Lower lobe of right lung (tissue), 2 donors: Measurements from ENCODE around the gene PCGF3. TPM values are rescaled to one million over a fixed set of nuclear protein-coding genes. Genes with fewer than 3 reads are reported as not detected.
"Not testable (repeated sequence)": the region's sequence is repeated elsewhere in the genome, so short reads cannot be mapped to it uniquely, and the experiment has no call there.

Source experiments
- ATAC-seq, 2 donors: fragments of 200-7000 bp; cut with Tn5 transposase; one replicate each; pipeline ENCODE4 v1.9.1; 2020 to 2022; ENCODE audit warnings: mild to moderate bottlenecking in 2 of 2, moderate library complexity in 2 of 2
- DNase-seq: peaks from one replicate; pipeline ENCODE4 v3.0.0-alpha.2; 2020
- H3K27ac ChIP-seq: fragments of 200-600 bp; one replicate; pipeline ENCODE4 v1.8.0; 2022
- H3K27me3 ChIP-seq: fragments of 200-600 bp; one replicate; pipeline ENCODE4 v1.8.0; 2022; ENCODE audit warnings: low read depth
- H3K36me3 ChIP-seq: fragments of 200-600 bp; one replicate; pipeline ENCODE4 v1.8.0; 2022; ENCODE audit warnings: mild to moderate bottlenecking
- H3K4me1 ChIP-seq: fragments of 200-600 bp; one replicate; pipeline ENCODE4 v1.8.0; 2022
- H3K4me3 ChIP-seq: fragments of 200-600 bp; one replicate; pipeline ENCODE4 v1.8.0; 2022; ENCODE audit warnings: mild to moderate bottlenecking
- H3K9me3 ChIP-seq: fragments of 200-600 bp; one replicate; pipeline ENCODE4 v1.8.0; 2022
- CTCF ChIP-seq: fragments of 200-600 bp; IDR thresholded peaks from one replicate; pipeline ENCODE4 v1.8.0; 2022; ENCODE audit warnings: antibody characterized with exemption, mild to moderate bottlenecking
- intact Hi-C: fragments of 100-400 bp; cut with DNase I; formaldehyde crosslinking; loops from one replicate; pipeline ENCODE4 v1.11.0; 2022
- total RNA-seq: library from RNA; stranded (reverse); fragmentation: NEBNext Ultra II Directional; extraction: Animal tissue kit (Norgen Biotek cat#: 25700); gene quantifications from one replicate; pipeline ENCODE4 v1.2.1, GENCODE V29; 2021
- donor health status: DM: no; HTN: yes; CAD: no; lungs with severe emphysema.

The PCGF3 gene
- total RNA-seq, 1 donor from 2014 or later: 44.8 TPM

- Histone ChIP-seq H3K4me3 (no peak overlapping the region), H3K36me3 (peaks cover 12% of the 10 kb centered on the region), H3K27me3 (no peaks in the 10 kb centered on the region), H3K9me3 (no peaks in the 10 kb centered on the region), H3K4me1 (peaks cover 17% of the 10 kb centered on the region), H3K27ac (no peak overlapping the region)
- DNase-seq (peak; percentile 44), ATAC-seq (no peak)
- intact Hi-C loops: no loop called here
- no peak for TF ChIP-seq CTCF
Measured at GRCh38 chr4:666436-666810, 39.2 kb upstream of the PCGF3 start.

DNA sequence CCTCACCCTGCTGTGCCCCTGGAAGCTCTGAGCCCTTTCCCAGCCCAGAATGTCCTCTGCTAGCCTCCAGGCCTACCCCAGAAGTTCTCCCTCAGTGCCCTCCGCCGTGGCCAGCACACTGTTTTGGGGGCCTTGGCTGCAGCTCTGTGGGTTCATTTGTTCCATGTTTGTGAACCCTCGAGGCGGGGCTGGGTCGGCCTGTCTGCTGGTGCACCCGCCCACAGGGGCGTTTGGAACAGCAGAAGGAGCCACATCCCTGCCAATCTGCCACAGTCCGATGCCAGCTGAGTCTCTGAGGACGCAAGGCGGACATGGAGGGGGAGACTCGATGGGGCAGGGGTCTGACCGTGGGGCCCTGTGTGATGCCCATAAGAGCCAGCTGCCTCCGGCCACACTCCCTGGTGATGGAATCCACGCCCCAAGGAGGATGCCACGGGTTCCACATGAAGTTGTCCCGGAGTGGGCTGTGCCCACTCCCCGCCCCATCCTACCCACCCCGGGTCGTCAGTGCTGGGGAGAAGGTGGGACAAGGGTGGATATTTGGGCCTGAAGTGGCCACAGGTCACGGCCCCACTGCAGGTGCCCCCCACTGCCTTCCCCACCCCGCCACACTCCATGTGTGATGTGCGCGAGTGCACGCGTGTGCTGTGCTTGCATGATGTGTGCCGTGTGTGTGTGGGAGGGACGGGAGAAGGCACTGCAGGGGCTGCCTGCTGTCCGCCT is 38.6 kb upstream of the PCGF3 start:
- DNase-seq (peak; percentile 44), ATAC-seq (no peak)
- Histone ChIP-seq H3K27ac (no peak overlapping the region), H3K27me3 (no peaks in the 10 kb centered on the region), H3K9me3 (no peaks in the 10 kb centered on the region), H3K36me3 (peaks cover 18% of the 10 kb centered on the region), H3K4me1 (peaks cover 17% of the 10 kb centered on the region), H3K4me3 (no peak overlapping the region)
- intact Hi-C loops: no loop called here
- TF ChIP-seq CTCF: no peak

GRCh38 chr4:667545-667925 is 38.1 kb upstream of the PCGF3 start:
- intact Hi-C loops: no loop called here
- peaks cover 17% of the 10 kb centered on the region for H3K4me1 ChIP-seq
- peak; percentile 32 for DNase-seq

GRCh38 chr4:668219-668618 is 37.4 kb upstream of the PCGF3 start:
- DNase-seq, ATAC-seq, intact Hi-C loops: not testable (repeated sequence)

More at GRCh38 chr4:667545-667925, 38.1 kb upstream of the PCGF3 start:
- H3K4me3 ChIP-seq: no peak overlapping the region
- peaks cover 23% of the 10 kb centered on the region for H3K36me3 ChIP-seq
- H3K27ac ChIP-seq: no peak overlapping the region
- ATAC-seq: no peak
- no peak for TF ChIP-seq CTCF
- no peaks in the 10 kb centered on the region for H3K9me3 ChIP-seq
- no peaks in the 10 kb centered on the region for H3K27me3 ChIP-seq

DNA sequence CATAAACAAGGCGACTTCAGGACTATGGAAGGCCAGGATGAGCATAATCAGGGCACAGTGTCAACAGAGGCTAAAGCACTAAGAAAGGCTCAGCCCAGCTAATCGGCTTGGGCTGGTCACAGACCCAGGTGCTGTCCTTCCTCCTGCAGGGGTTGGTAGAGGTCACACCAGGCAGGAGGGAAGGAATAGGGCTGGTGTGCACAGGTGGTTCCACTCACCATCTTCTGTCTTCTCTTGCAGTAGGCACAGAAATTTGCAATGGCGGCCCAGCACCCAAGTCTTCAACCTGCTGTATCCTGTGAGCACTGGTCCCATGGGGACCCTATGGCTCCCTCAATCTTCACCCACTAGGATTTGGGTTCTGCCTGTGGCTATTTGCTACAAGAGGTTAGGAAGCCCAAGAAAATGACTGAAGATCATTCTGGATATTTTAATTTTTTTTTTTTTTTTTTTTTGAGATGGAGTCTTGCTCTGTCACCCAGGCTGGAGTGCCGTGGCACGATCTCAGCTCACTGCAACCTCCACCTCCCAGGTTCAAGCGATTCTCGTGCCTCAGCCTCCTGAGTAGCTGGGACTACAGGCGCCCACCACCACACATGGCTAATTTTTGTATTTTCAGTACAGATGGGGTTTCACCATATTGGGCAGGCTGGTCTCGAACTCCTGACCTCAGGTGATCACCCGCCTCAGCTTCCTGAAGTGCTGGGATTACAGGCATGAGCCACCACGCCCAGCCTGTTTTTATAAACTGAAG is 35.6 kb upstream of the PCGF3 start:
- DNase-seq, H3K27ac ChIP-seq, ATAC-seq, H3K4me3 ChIP-seq, H3K27me3 ChIP-seq, H3K9me3 ChIP-seq, intact Hi-C loops: not testable (repeated sequence)
- Histone ChIP-seq H3K4me1 (peaks cover 13% of the 10 kb centered on the region), H3K36me3 (peaks cover 27% of the 10 kb centered on the region)

More at GRCh38 chr4:668219-668618, 37.4 kb upstream of the PCGF3 start:
- H3K4me3 ChIP-seq, H3K27me3 ChIP-seq, H3K27ac ChIP-seq, H3K9me3 ChIP-seq: not testable (repeated sequence)
- H3K36me3 ChIP-seq: peaks cover 27% of the 10 kb centered on the region
- peaks cover 20% of the 10 kb centered on the region for H3K4me1 ChIP-seq

DNA sequence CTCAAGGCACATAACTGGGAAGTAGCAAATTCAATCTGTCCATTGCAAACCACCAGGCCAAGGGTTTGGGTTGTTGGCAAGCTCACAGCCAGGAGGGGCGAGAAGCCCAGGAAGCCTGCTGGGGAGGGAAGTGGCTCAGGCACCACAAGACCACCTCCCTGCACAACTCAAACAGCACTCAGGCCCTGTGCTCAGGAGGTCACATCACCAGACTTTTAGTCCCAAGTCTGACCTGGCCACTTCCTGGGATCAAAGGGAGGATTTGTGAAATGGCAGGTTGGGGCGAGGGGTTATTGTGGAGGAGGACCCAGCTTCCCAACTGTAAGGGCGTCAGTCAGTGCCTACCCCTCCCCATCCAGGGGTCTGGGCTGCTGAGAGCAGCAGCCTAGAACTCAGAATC is 33.9 kb upstream of the PCGF3 start:
- peaks cover 28% of the 10 kb centered on the region for H3K4me1 ChIP-seq
- H3K27me3 ChIP-seq: no peaks in the 10 kb centered on the region
- intact Hi-C loops: no loop called here
- H3K36me3 ChIP-seq: peaks cover 27% of the 10 kb centered on the region
- no peaks in the 10 kb centered on the region for H3K9me3 ChIP-seq
- H3K27ac ChIP-seq: no peak overlapping the region
- TF ChIP-seq CTCF: no peak
- DNase-seq: no peak
- H3K4me3 ChIP-seq: no peak overlapping the region
- no peak for ATAC-seq
